Uterus (tissue), 2 donors: ENCODE data around the gene PRELID3B.

ENCODE experiments used
- CTCF ChIP-seq, 4 experiments: fragments of 200-600 bp in 2 of 4; fragments of 450-650 bp in 2 of 4; sonication (generic) in 2 of 4; IDR thresholded peaks; one replicate each; pipeline ENCODE4 v1.5.1; 2016 to 2019; ENCODE audit warnings: antibody characterized with exemption in 4 of 4, mild to moderate bottlenecking in 2 of 4, moderate library complexity in 1 of 4
- POLR2A ChIP-seq, 2 donors: fragments of 450-650 bp; IDR thresholded peaks; one replicate each; pipeline ENCODE4 v1.6.1; 2016; ENCODE audit warnings: antibody characterized with exemption in 2 of 2, mild to moderate bottlenecking in 1 of 2, moderate library complexity in 1 of 2

GRCh38 chr20:58998656-58999055, 43.9 kb downstream of the PRELID3B start:
- TF ChIP-seq CTCF (IDR thresholded peaks at IDR 0.05): no peak
- no peak for TF ChIP-seq POLR2A (IDR thresholded peaks at IDR 0.05)
